ENCODE data around the gene KCNIP4. TPM values are rescaled to one million over a fixed set of nuclear protein-coding genes. Genes with fewer than 3 reads are reported as not detected.

KCNIP4 gene
- total RNA-seq, 1 donor from 2014 or later: 0.59 TPM

- H3K27me3 Mint-ChIP-seq (ENCODE audit: low read depth, unreplicated experiment): no peaks in the 10 kb centered on the region
- Histone ChIP-seq H3K9ac (ENCODE audit: low read length) (no peak overlapping the region), H3K4me3 (ENCODE audit: insufficient read depth, low read depth, low read length) (no peak overlapping the region), H3K79me2 (ENCODE audit: insufficient read depth, low read length) (no peaks in the 10 kb centered on the region), H4K20me1 (ENCODE audit: insufficient read depth, low read length) (no peaks in the 10 kb centered on the region), H3K27ac (ENCODE audit: low read depth, low read length) (no peak overlapping the region), H3K36me3 (ENCODE audit: insufficient read depth, low read length) (no peaks in the 10 kb centered on the region), H3K4me2 (ENCODE audit: low read length) (no peak overlapping the region), H3K4me1 (ENCODE audit: insufficient read depth, low read length) (no peaks in the 10 kb centered on the region), H2AFZ (ENCODE audit: low read depth, low read length) (no peak overlapping the region), H3K9me3 (ENCODE audit: insufficient read depth, low read depth, low read length) (no peaks in the 10 kb centered on the region), H3K27me3 (ENCODE audit: insufficient read depth, low read length) (no peaks in the 10 kb centered on the region)
- H3K4me3 Mint-ChIP-seq (ENCODE audit: unreplicated experiment): no peak overlapping the region
- H3K36me3 Mint-ChIP-seq (ENCODE audit: low read depth, unreplicated experiment): no peaks in the 10 kb centered on the region
- no peak overlapping the region for H3K27ac Mint-ChIP-seq (ENCODE audit: unreplicated experiment)
- H3K9me3 Mint-ChIP-seq (ENCODE audit: unreplicated experiment): peaks cover 2% of the 10 kb centered on the region
- DNase-seq (ENCODE audit: low read depth): no peak
- H3K4me1 Mint-ChIP-seq (ENCODE audit: low read depth, unreplicated experiment): peaks cover 9% of the 10 kb centered on the region
- TF ChIP-seq CTCF (IDR thresholded peaks at IDR 0.05; ENCODE audit: insufficient read depth, low read depth, low read length) (no peak), EZH2 (IDR thresholded peaks at IDR 0.05; ENCODE audit: insufficient read depth, low read length) (no peak)
- no peak for FAIRE-seq
Measured at GRCh38 chr4:20904966-20905365, 1043.6 kb downstream of the KCNIP4 start.

- no peaks in the 10 kb centered on the region for H3K27me3 ChIP-seq (ENCODE audit: insufficient read depth, low read length)
- H3K36me3 ChIP-seq (ENCODE audit: insufficient read depth, low read length): no peaks in the 10 kb centered on the region
- TF ChIP-seq EZH2 (IDR thresholded peaks at IDR 0.05; ENCODE audit: insufficient read depth, low read length) (no peak), CTCF (IDR thresholded peaks at IDR 0.05; ENCODE audit: insufficient read depth, low read depth, low read length) (no peak)
- no peaks in the 10 kb centered on the region for H3K9me3 ChIP-seq (ENCODE audit: insufficient read depth, low read depth, low read length)
- FAIRE-seq (no peak), DNase-seq (ENCODE audit: low read depth) (no peak)
- H3K27ac Mint-ChIP-seq (ENCODE audit: unreplicated experiment): peak overlapping the region; percentile 64
- no peak overlapping the region for H3K9ac ChIP-seq (ENCODE audit: low read length)
- no peak overlapping the region for H2AFZ ChIP-seq (ENCODE audit: low read depth, low read length)
- H3K4me3 Mint-ChIP-seq (ENCODE audit: unreplicated experiment): no peak overlapping the region
- H3K4me2 ChIP-seq (ENCODE audit: low read length): no peak overlapping the region
- H3K4me3 ChIP-seq (ENCODE audit: insufficient read depth, low read depth, low read length): no peak overlapping the region
- H3K9me3 Mint-ChIP-seq (ENCODE audit: unreplicated experiment): peaks cover 2% of the 10 kb centered on the region
- H3K4me1 ChIP-seq (ENCODE audit: insufficient read depth, low read length): no peaks in the 10 kb centered on the region
- no peaks in the 10 kb centered on the region for H3K36me3 Mint-ChIP-seq (ENCODE audit: low read depth, unreplicated experiment)
- no peaks in the 10 kb centered on the region for H3K27me3 Mint-ChIP-seq (ENCODE audit: low read depth, unreplicated experiment)
- peaks cover 9% of the 10 kb centered on the region for H3K4me1 Mint-ChIP-seq (ENCODE audit: low read depth, unreplicated experiment)
- no peaks in the 10 kb centered on the region for H3K79me2 ChIP-seq (ENCODE audit: insufficient read depth, low read length)
- H3K27ac ChIP-seq (ENCODE audit: low read depth, low read length): no peak overlapping the region
- no peaks in the 10 kb centered on the region for H4K20me1 ChIP-seq (ENCODE audit: insufficient read depth, low read length)
Measured at GRCh38 chr4:20901851-20902250, 1046.7 kb downstream of the KCNIP4 start.

GRCh38 chr4:20899591-20899990, 1049.0 kb downstream of the KCNIP4 start:
- no peaks in the 10 kb centered on the region for H3K79me2 ChIP-seq (ENCODE audit: insufficient read depth, low read length)
- H3K27me3 Mint-ChIP-seq (ENCODE audit: low read depth, unreplicated experiment): no peaks in the 10 kb centered on the region
- TF ChIP-seq CTCF (IDR thresholded peaks at IDR 0.05; ENCODE audit: insufficient read depth, low read depth, low read length): no peak
- no peak for TF ChIP-seq EZH2 (IDR thresholded peaks at IDR 0.05; ENCODE audit: insufficient read depth, low read length)
- H3K27ac Mint-ChIP-seq (ENCODE audit: unreplicated experiment): no peak overlapping the region
- no peak overlapping the region for H3K4me3 ChIP-seq (ENCODE audit: insufficient read depth, low read depth, low read length)
- no peaks in the 10 kb centered on the region for H3K36me3 ChIP-seq (ENCODE audit: insufficient read depth, low read length)
- no peak for DNase-seq (ENCODE audit: low read depth)
- no peak overlapping the region for H3K4me3 Mint-ChIP-seq (ENCODE audit: unreplicated experiment)
- no peaks in the 10 kb centered on the region for H3K9me3 Mint-ChIP-seq (ENCODE audit: unreplicated experiment)
- no peak overlapping the region for H3K27ac ChIP-seq (ENCODE audit: low read depth, low read length)
- H2AFZ ChIP-seq (ENCODE audit: low read depth, low read length): no peak overlapping the region
- no peaks in the 10 kb centered on the region for H3K9me3 ChIP-seq (ENCODE audit: insufficient read depth, low read depth, low read length)
- H3K36me3 Mint-ChIP-seq (ENCODE audit: low read depth, unreplicated experiment): no peaks in the 10 kb centered on the region
- no peak overlapping the region for H3K4me2 ChIP-seq (ENCODE audit: low read length)
- H4K20me1 ChIP-seq (ENCODE audit: insufficient read depth, low read length): no peaks in the 10 kb centered on the region
- peaks cover 9% of the 10 kb centered on the region for H3K4me1 Mint-ChIP-seq (ENCODE audit: low read depth, unreplicated experiment)
- H3K4me1 ChIP-seq (ENCODE audit: insufficient read depth, low read length): no peaks in the 10 kb centered on the region
- FAIRE-seq: no peak
- H3K27me3 ChIP-seq (ENCODE audit: insufficient read depth, low read length): no peaks in the 10 kb centered on the region
- H3K9ac ChIP-seq (ENCODE audit: low read length): no peak overlapping the region
